H1 (cell line): ENCODE data around the gene CCNL2. TPM values are rescaled to one million over a fixed set of nuclear protein-coding genes. Genes with fewer than 3 reads are reported as not detected.
A peak's percentile ranks its signal among the peaks of the same experiment; 100 is the strongest.

ENCODE experiments used
- CTCF ChIA-PET: fragments of 300-600 bp; sonication (Branson Sonifier 250); formaldehyde crosslinking; loops from one replicate; lab custom pipeline; 2021; ENCODE audit not compliant: partially characterized antibody; lab: Charles Lee
- POLR2A ChIA-PET: fragments of 300-600 bp; sonication (Branson Sonifier 250); formaldehyde crosslinking; loops from one replicate; lab custom pipeline; 2021; ENCODE audit warnings: inconsistent platforms; ENCODE audit not compliant: partially characterized antibody; lab: Charles Lee
- DNase-seq, 2 experiments: peaks; one replicate each; pipeline versions ENCODE4 v3.0.0 to v3.0.0-alpha.2; 2010 to 2022; ENCODE audit warnings: low spot score in 2 of 2, low read depth in 1 of 2, mixed read lengths in 1 of 2
- FAIRE-seq: peaks from 2 replicates; lab custom pipeline; 2011; peaks lifted over from hg19 to GRCh38; lab: Jason Lieb, UNC
- H2AFZ ChIP-seq: 2 replicates; pipeline ENCODE4 v1.8.1; 2012; ENCODE audit warnings: low read length, inconsistent platforms
- H2AK5ac ChIP-seq: 2 replicates; pipeline ENCODE4 v1.6.1; 2013; ENCODE audit warnings: low read depth, low read length
- H2BK120ac ChIP-seq: replicated peaks from 2 replicates; pipeline ENCODE3; 2013; ENCODE audit warnings: low read depth, low read length, inconsistent platforms
- H2BK12ac ChIP-seq: 2 replicates; pipeline ENCODE4 v1.6.1; 2013; ENCODE audit warnings: low read depth, low read length
- H2BK15ac ChIP-seq: 2 replicates; pipeline ENCODE4 v1.6.1; 2013; ENCODE audit warnings: low read length
- H2BK20ac ChIP-seq: 2 replicates; pipeline ENCODE4 v1.6.1; 2013; ENCODE audit warnings: low read length
- H2BK5ac ChIP-seq: 2 replicates; pipeline ENCODE4 v1.6.1; 2013; ENCODE audit warnings: low read depth, low read length
- H3K14ac ChIP-seq: 2 replicates; pipeline ENCODE4 v1.6.1; 2013; ENCODE audit warnings: inconsistent platforms; ENCODE audit not compliant: insufficient read length
- H3K18ac ChIP-seq: 2 replicates; pipeline ENCODE4 v1.6.1; 2013; ENCODE audit warnings: low read length; ENCODE audit errors: extremely low read depth
- H3K23ac ChIP-seq: 2 replicates; pipeline ENCODE4 v1.6.1; 2013; ENCODE audit warnings: inconsistent platforms; ENCODE audit not compliant: insufficient read length
- H3K23me2 ChIP-seq: 2 replicates; pipeline ENCODE4 v1.6.1; 2013; ENCODE audit warnings: low read depth, low read length
- H3K27ac ChIP-seq: 2 replicates; pipeline ENCODE4 v1.6.1; 2011; ENCODE audit warnings: low read depth, low read length, inconsistent platforms
- H3K27me3 ChIP-seq, 4 experiments: replicated peaks in 1 of 4; 1 replicate in 1 of 4; 2 replicates in 3 of 4; pipeline versions ENCODE4 v1.6.1 to v1.8.1; 2011 to 2013; ENCODE audit warnings: low read length in 3 of 4, mild to moderate bottlenecking in 3 of 4, inconsistent platforms in 2 of 4, mixed read lengths in 2 of 4, moderate library complexity in 1 of 4; ENCODE audit not compliant: control insufficient read depth in 3 of 4, insufficient read depth in 3 of 4; ENCODE audit errors: extremely low read depth in 1 of 4
- H3K36me3 ChIP-seq, 4 experiments: 2 replicates each; pipeline versions ENCODE4 v1.6.1 to v1.8.1; 2011 to 2013; ENCODE audit warnings: mild to moderate bottlenecking in 4 of 4, low read length in 3 of 4, moderate library complexity in 2 of 4, control low read depth in 1 of 4, inconsistent platforms in 1 of 4; ENCODE audit not compliant: insufficient read depth in 4 of 4, control insufficient read depth in 2 of 4
- H3K4ac ChIP-seq: replicated peaks from 2 replicates; pipeline ENCODE3; 2013; ENCODE audit warnings: low read length, low read depth, mixed read lengths, inconsistent platforms; ENCODE audit not compliant: insufficient read length
- H3K4me1 ChIP-seq, 4 experiments: replicated peaks in 1 of 4; 1 replicate in 1 of 4; 2 replicates in 3 of 4; pipeline versions ENCODE4 v1.6.1 to v1.8.1; 2011 to 2013; ENCODE audit warnings: low read length in 3 of 4, inconsistent platforms in 2 of 4, mixed read lengths in 1 of 4; ENCODE audit not compliant: insufficient read depth in 4 of 4, control insufficient read depth in 3 of 4
- H3K4me2 ChIP-seq, 2 experiments: 2 replicates each; pipeline versions ENCODE4 v1.6.1 to v1.8.1; 2011 to 2013; ENCODE audit warnings: low read depth in 2 of 2, low read length in 2 of 2, control low read depth in 1 of 2, inconsistent platforms in 1 of 2, mild to moderate bottlenecking in 1 of 2; ENCODE audit not compliant: insufficient read depth in 1 of 2
- H3K4me3 ChIP-seq, 4 experiments: fragments of 200-600, 300-600 bp in 1 of 4; sonication (generic), shearing (Covaris generic), sonication (Bioruptor Twin) in 1 of 4; 2 replicates each; pipeline versions ENCODE4 v1.5.1 to v1.8.1; 2011 to 2016; ENCODE audit warnings: low read length in 4 of 4, low read depth in 3 of 4, control low read depth in 2 of 4, inconsistent platforms in 2 of 4, mild to moderate bottlenecking in 2 of 4, mixed read lengths in 1 of 4, moderate library complexity in 1 of 4; ENCODE audit not compliant: insufficient read depth in 2 of 4; ENCODE audit errors: extremely low read depth in 1 of 4
- H3K56ac ChIP-seq: replicated peaks from 2 replicates; pipeline ENCODE3; 2013; ENCODE audit warnings: low read depth, mild to moderate bottlenecking, mixed read lengths, low read length, inconsistent platforms; ENCODE audit not compliant: insufficient read length
- H3K79me1 ChIP-seq: 2 replicates; pipeline ENCODE4 v1.6.1; 2013; ENCODE audit warnings: low read depth, low read length, control low read depth
- H3K79me2 ChIP-seq, 2 experiments: 2 replicates each; pipeline versions ENCODE4 v1.6.1 to v1.8.1; 2012 to 2013; ENCODE audit warnings: low read length in 2 of 2, mild to moderate bottlenecking in 2 of 2, inconsistent platforms in 1 of 2; ENCODE audit not compliant: insufficient read depth in 2 of 2, control insufficient read depth in 1 of 2
- H3K9ac ChIP-seq, 4 experiments: replicated peaks in 1 of 4; 1 replicate in 1 of 4; 2 replicates in 3 of 4; pipeline versions ENCODE4 v1.6.1 to v1.8.1; 2011 to 2013; ENCODE audit warnings: low read depth in 3 of 4, low read length in 3 of 4, control low read depth in 2 of 4, mild to moderate bottlenecking in 2 of 4, moderate library complexity in 2 of 4, inconsistent platforms in 1 of 4; ENCODE audit errors: extremely low read depth in 1 of 4
- H3K9me3 ChIP-seq, 2 experiments: 2 replicates each; pipeline versions ENCODE4 v1.6.1 to v1.8.1; 2012 to 2013; ENCODE audit warnings: mild to moderate bottlenecking in 2 of 2, moderate library complexity in 2 of 2, control low read depth in 1 of 2, inconsistent platforms in 1 of 2, low read depth in 1 of 2, low read length in 1 of 2, mixed read lengths in 1 of 2; ENCODE audit not compliant: insufficient read depth in 2 of 2
- H4K20me1 ChIP-seq, 2 experiments: replicated peaks in 1 of 2; 2 replicates each; pipeline versions ENCODE3 to v1.8.1; 2011 to 2013; ENCODE audit warnings: inconsistent platforms in 2 of 2, low read length in 2 of 2, mild to moderate bottlenecking in 1 of 2; ENCODE audit not compliant: insufficient read depth in 2 of 2, control insufficient read depth in 1 of 2
- H4K5ac ChIP-seq: 2 replicates; pipeline ENCODE4 v1.6.1; 2013; ENCODE audit warnings: low read length, low read depth, mixed read lengths, inconsistent platforms; ENCODE audit not compliant: insufficient read length
- H4K8ac ChIP-seq: 2 replicates; pipeline ENCODE4 v1.8.0; 2013; ENCODE audit warnings: mild to moderate bottlenecking, moderate library complexity, low read length, inconsistent platforms; ENCODE audit not compliant: insufficient read depth; ENCODE audit errors: extremely low read depth
- H4K91ac ChIP-seq: replicated peaks from 2 replicates; pipeline ENCODE3; 2013; ENCODE audit warnings: low read length, mixed read lengths, inconsistent platforms; ENCODE audit not compliant: insufficient read length
- GABPA ChIP-seq: IDR thresholded peaks from 2 replicates; pipeline ENCODE4 v1.6.1; 2011; ENCODE audit warnings: mild to moderate bottlenecking, low read length, moderate library complexity, borderline replicate concordance; ENCODE audit not compliant: insufficient read depth
- HDAC2 ChIP-seq, 2 experiments: fragments of 300-600 bp in 1 of 2; sonication (generic) in 1 of 2; IDR thresholded peaks; 2 replicates each; pipeline ENCODE4 v1.6.1; 2011 to 2012; ENCODE audit warnings: low read depth in 2 of 2, low read length in 2 of 2, mild to moderate bottlenecking in 2 of 2, moderate library complexity in 2 of 2, borderline replicate concordance in 1 of 2, inconsistent platforms in 1 of 2
- POLR2AphosphoS5 ChIP-seq: IDR thresholded peaks from 2 replicates; pipeline ENCODE4 v1.6.1; 2011; ENCODE audit warnings: low read depth, low read length
- SAP30 ChIP-seq: fragments of 300-600 bp; sonication (generic); IDR thresholded peaks from 2 replicates; pipeline ENCODE4 v1.7.1; 2012; ENCODE audit warnings: low read length, moderate library complexity, mild to moderate bottlenecking, inconsistent platforms; ENCODE audit not compliant: insufficient read depth, insufficient replicate concordance
- SIN3A ChIP-seq, 2 experiments: IDR thresholded peaks in 1 of 2; conservative IDR thresholded peaks in 1 of 2; 2 replicates each; pipeline ENCODE4 v1.6.1; 2011 to 2012; ENCODE audit warnings: low read length in 2 of 2, improper control_type of control experiment in 1 of 2, low read depth in 1 of 2, mild to moderate bottlenecking in 1 of 2
- SUZ12 ChIP-seq: fragments of 200-600 bp; sonication (generic); IDR thresholded peaks from 2 replicates; pipeline ENCODE4 v1.6.1; 2012; ENCODE audit warnings: mild to moderate bottlenecking, inconsistent platforms, low read length, moderate library complexity, mixed read lengths
- TCF12 ChIP-seq: IDR thresholded peaks from 2 replicates; pipeline ENCODE4 v1.6.1; 2011; ENCODE audit warnings: low read depth, mild to moderate bottlenecking, low read length
- TEAD4 ChIP-seq: IDR thresholded peaks from 2 replicates; pipeline ENCODE4 v1.6.1; 2012; ENCODE audit warnings: low read depth, low read length, inconsistent platforms, mixed read lengths
- WGBS, 2 experiments: shearing (Covaris generic) in 1 of 2; methylation state at CpG; one replicate each; pipeline versions ENCODE4 v1.1.6 to v1.1.7; 2013 to 2015; ENCODE audit warnings: low lambda C conversion rate in 2 of 2, mixed read lengths in 2 of 2, inconsistent platforms in 1 of 2, low coverage in 1 of 2, missing lambda C conversion rate in 1 of 2; ENCODE audit not compliant: insufficient replicate concordance in 2 of 2, insufficient coverage in 1 of 2, insufficient read length in 1 of 2; ENCODE audit errors: extremely low coverage in 1 of 2, missing lambda C conversion rate in 1 of 2; 5-methylcytosine and 5-hydroxymethylcytosine counted together
- polyA plus RNA-seq, 7 experiments: library from polyadenylated mRNA; depleted of rRNA in 3 of 7; stranded (reverse) in 5 of 7; unstranded in 2 of 7; fragments of >200 nt in 5 of 7; fragments of 200-250 nt in 2 of 7; gene quantifications; 1 replicate in 5 of 7; 2 replicates in 1 of 7; 4 replicates in 1 of 7; pipeline versions ENCODE4 v1.2.1 to v1.2.3, GENCODE V29; 2011 to 2013; ENCODE audit warnings: missing spikeins in 2 of 7, mixed read lengths in 2 of 7
- total RNA-seq: library from RNA; stranded (reverse); fragmentation: NEBNext Ultra II Directional; extraction: Animal tissue kit (Norgen Biotek cat#: 25700); gene quantifications from 2 replicates; pipeline ENCODE4 v1.2.1, GENCODE V29; 2021
- TF ChIP-seq, protein P1 (sequence below): IDR thresholded peaks from 2 replicates; pipeline ENCODE4 v1.6.1; 2011; ENCODE audit warnings: low read depth, mild to moderate bottlenecking, low read length; ENCODE audit not compliant: insufficient read depth

The CCNL2 gene
- total and polyA plus RNA-seq, 2 of the 8 experiments (the other 6 are each of a cell fraction or from before 2014, with no cell fraction given), result 79.8 to 120 TPM

DNA sequence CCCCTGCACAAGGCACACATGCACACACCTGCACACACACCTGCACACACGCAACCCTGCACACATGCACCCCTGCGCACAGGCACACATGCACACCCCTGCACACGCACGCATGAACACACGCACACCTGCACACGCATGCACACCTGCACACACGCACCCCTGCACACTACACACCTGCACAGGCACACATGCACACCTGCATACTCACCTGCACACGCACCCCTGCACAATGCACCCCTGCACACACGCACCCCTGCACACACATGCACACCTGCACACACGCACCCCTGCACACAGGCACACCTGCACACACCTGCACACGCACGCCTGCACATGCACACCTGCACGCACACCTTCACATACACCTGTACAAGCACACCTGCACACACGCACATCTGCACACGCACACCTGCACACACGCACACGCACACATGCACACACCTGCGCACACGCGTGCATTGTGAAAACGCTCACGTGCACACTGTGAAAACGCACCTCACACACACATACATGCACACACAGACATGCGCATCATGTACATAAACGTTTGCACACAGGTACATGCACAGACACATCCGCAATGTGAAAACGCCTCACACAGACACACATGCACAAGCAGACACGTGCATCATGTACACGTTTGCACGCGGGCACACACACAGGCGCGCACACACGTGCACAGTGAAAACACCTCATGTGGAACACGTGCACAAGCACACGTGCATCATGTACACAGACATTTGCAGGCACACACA lies 58.2 kb downstream of the CCNL2 start:
- peak overlapping the region; percentile 89 for H4K91ac ChIP-seq
- H2BK5ac ChIP-seq, result peak overlapping the region; percentile 60; the same call in 1 of the 2 replicates
- H2BK15ac ChIP-seq, result no peak overlapping the region
- H3K9ac ChIP-seq, result no peak overlapping the region
- ChIA-PET CTCF (interaction anchor here (1.5 kb wide), 1 partner anchor 31 kb away, joined by 5 read pairs; no protein-coding TSS in a partner anchor), POLR2A (interaction anchor here (0.8 to 1.2 kb wide), 3 partner anchors 15 to 34 kb away, joined by 3 to 4 read pairs (median 3); partner anchors contain the start of gene AURKAIP1)
- FAIRE-seq (no peak), DNase-seq (no peak)
- H3K4me2 ChIP-seq, result no peak overlapping the region
- no peaks in the 10 kb centered on the region; the same call in 1 of the 2 replicates for H3K23me2 ChIP-seq
- no peak overlapping the region for H2AFZ ChIP-seq
- peak overlapping the region; percentile 79 for H4K8ac ChIP-seq
- H4K20me1 ChIP-seq, result peaks cover 16 to 40% of the 10 kb centered on the region in 2 experiments
- H3K27ac ChIP-seq, result no peak overlapping the region
- WGBS, 2 experiments, result 91% methylated on average over 36 of the region's 36 CpGs; no CpG with 5 or more reads in 1 of the 2 experiments
- peak overlapping the region; percentile 64; the same call in 1 of the 2 replicates for H2BK20ac ChIP-seq
- peaks cover 0 to 2% (median 0%) of the 10 kb centered on the region in 4 experiments; a peak in 3 of 7 replicates for H3K4me1 ChIP-seq
- H3K27me3 ChIP-seq, result no peaks in the 10 kb centered on the region; a peak in 1 of 7 replicates
- H4K5ac ChIP-seq, result no peak overlapping the region
- H3K79me1 ChIP-seq, result peaks cover 14% of the 10 kb centered on the region
- H3K18ac ChIP-seq, result no peak overlapping the region
- no peak overlapping the region for H2AK5ac ChIP-seq
- H2BK120ac ChIP-seq, result no peak overlapping the region
- peak overlapping the region; percentile 68; the same call in 1 of the 2 replicates for H2BK12ac ChIP-seq
- peaks cover 2 to 42% (median 15%) of the 10 kb centered on the region in 4 experiments; a peak in 7 of 8 replicates for H3K36me3 ChIP-seq
- no peak for TF ChIP-seq SIN3A (conservative IDR thresholded peaks at IDR 0.05 in 1 of 2, IDR thresholded peaks at IDR 0.05 in 1 of 2; ENCODE audit: low read depth in 1 of 2, low read length in 2 of 2)
- TF ChIP-seq TEAD4, result no peak
- no peak for TF ChIP-seq GABPA
- no peak for TF ChIP-seq POLR2AphosphoS5
- no peak for TF ChIP-seq SAP30
- no peak for TF ChIP-seq SUZ12
- no peak for TF ChIP-seq TCF12
- TF ChIP-seq, protein P1, sequence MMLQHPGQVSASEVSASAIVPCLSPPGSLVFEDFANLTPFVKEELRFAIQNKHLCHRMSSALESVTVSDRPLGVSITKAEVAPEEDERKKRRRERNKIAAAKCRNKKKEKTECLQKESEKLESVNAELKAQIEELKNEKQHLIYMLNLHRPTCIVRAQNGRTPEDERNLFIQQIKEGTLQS, result no peak
- no peak for TF ChIP-seq HDAC2 (IDR thresholded peaks at IDR 0.05; ENCODE audit: borderline replicate concordance in 1 of 2, low read depth in 2 of 2, low read length in 2 of 2)
- peaks cover 0 to 5% of the 10 kb centered on the region in 2 experiments; a peak in 1 of 4 replicates for H3K9me3 ChIP-seq
- H3K23ac ChIP-seq, result no peak overlapping the region
- peak overlapping the region; percentile 16 for H3K14ac ChIP-seq
- no peak overlapping the region for H3K4ac ChIP-seq
- H3K4me3 ChIP-seq, result no peak overlapping the region
- peaks cover 0 to 6% of the 10 kb centered on the region in 2 experiments; a peak in 1 of 4 replicates for H3K79me2 ChIP-seq
- H3K56ac ChIP-seq, result no peak overlapping the region
